CD4-positive, alpha-beta T cell (primary cell): ENCODE measurements around the gene NYAP2. TPM values are rescaled to one million over a fixed set of nuclear protein-coding genes. Genes with fewer than 3 reads are reported as not detected.

Source experiments
- ATAC-seq: fragments of 200-7000 bp; cut with Tn5 transposase; one replicate; pipeline ENCODE4 v1.10.0; 2022; ENCODE audit warnings: mild to moderate bottlenecking; ENCODE audit not compliant: poor library complexity
- CTCF ChIA-PET: fragments of 350-600 bp; sonication (Branson Sonifier 250); formaldehyde crosslinking; loops from one replicate; lab custom pipeline; 2021; ENCODE audit warnings: antibody characterized with exemption, inconsistent platforms; lab: Charles Lee
- POLR2A ChIA-PET: fragments of 350-600 bp; sonication (Branson Sonifier 250); formaldehyde crosslinking; loops from one replicate; lab custom pipeline; 2021; ENCODE audit warnings: antibody characterized with exemption, inconsistent platforms; lab: Charles Lee
- DNase-seq, 14 experiments: peaks; one replicate each; pipeline ENCODE4 v3.0.0-alpha.2; 2013 to 2020; ENCODE audit warnings: mixed read lengths in 2 of 14
- H3K27ac ChIP-seq, 2 donors: one replicate each; pipeline versions ENCODE4 v1.5.1 to v1.7.0; 2013; ENCODE audit warnings: low read length in 2 of 2, low read depth in 1 of 2, mild to moderate bottlenecking in 1 of 2
- H3K27me3 ChIP-seq, 2 experiments: 1 replicate in 1 of 2; 2 replicates in 1 of 2; pipeline versions ENCODE4 v1.6.1 to v1.7.0; 2013; ENCODE audit warnings: low read length in 2 of 2, control low read depth in 1 of 2, mild to moderate bottlenecking in 1 of 2, moderate library complexity in 1 of 2; ENCODE audit not compliant: insufficient read depth in 2 of 2, control insufficient read depth in 1 of 2
- H3K36me3 ChIP-seq: one replicate; pipeline ENCODE4 v1.6.1; 2013; ENCODE audit warnings: low read length, control low read depth; ENCODE audit not compliant: insufficient read depth
- H3K4me1 ChIP-seq: one replicate; pipeline ENCODE4 v1.6.1; 2013; ENCODE audit warnings: low read length, control low read depth; ENCODE audit not compliant: insufficient read depth
- H3K4me3 ChIP-seq: one replicate; pipeline ENCODE4 v1.5.1; 2013; ENCODE audit warnings: mild to moderate bottlenecking, low read length, moderate library complexity
- H3K9me3 ChIP-seq, 2 experiments: 1 replicate in 1 of 2; 2 replicates in 1 of 2; pipeline versions ENCODE4 v1.6.1 to v1.7.0; 2013; ENCODE audit warnings: low read length in 2 of 2, mild to moderate bottlenecking in 2 of 2, control low read depth in 1 of 2, moderate library complexity in 1 of 2; ENCODE audit not compliant: control insufficient read depth in 1 of 2, insufficient read depth in 1 of 2
- H3K27ac Mint-ChIP-seq: one replicate; pipeline ENCODE4 v1.8.0; 2020; ENCODE audit warnings: mixed read lengths
- H3K27me3 Mint-ChIP-seq: one replicate; pipeline ENCODE4 v1.8.0; 2021; ENCODE audit warnings: mixed read lengths
- H3K36me3 Mint-ChIP-seq: one replicate; pipeline ENCODE4 v1.8.0; 2021; ENCODE audit warnings: low read depth, mixed read lengths
- H3K4me1 Mint-ChIP-seq: one replicate; pipeline ENCODE4 v1.8.0; 2021; ENCODE audit warnings: low read depth, mixed read lengths
- H3K4me3 Mint-ChIP-seq: one replicate; pipeline ENCODE4 v1.8.0; 2020; ENCODE audit warnings: mild to moderate bottlenecking, mixed read lengths
- H3K9me3 Mint-ChIP-seq: one replicate; pipeline ENCODE4 v1.8.0; 2020; ENCODE audit warnings: mixed read lengths
- CTCF ChIP-seq: fragments of 200-600 bp; IDR thresholded peaks from one replicate; pipeline ENCODE4 v1.8.0; 2022; ENCODE audit warnings: antibody characterized with exemption, mild to moderate bottlenecking
- intact Hi-C, 2 experiments: fragments of 100-400 bp; cut with DNase I in 1 of 2; cut with micrococcal nuclease in 1 of 2; formaldehyde crosslinking; loops; one replicate each; pipeline versions ENCODE4 v1.15.1 to v1.9.0; 2023 to 2025; cut with DNase I, micrococcal nuclease
- total RNA-seq, 174 experiments: library from RNA in 2 of 174; stranded (reverse) in 2 of 174; gene quantifications; one replicate each; pipeline ENCODE4 v1.2.3 and lab custom pipeline; 2021 to 2026

Gene NYAP2
- total RNA-seq, 2 experiments from 2014 or later, result not detected

GRCh38 chr2:225493420-225494099 is 94.0 kb downstream of the NYAP2 start:
- no peaks in the 10 kb centered on the region for H3K27me3 ChIP-seq
- intact Hi-C loops, result no loop called here
- Mint-ChIP-seq H3K27me3 (peaks cover 6% of the 10 kb centered on the region), H3K4me1 (no peaks in the 10 kb centered on the region), H3K36me3 (no peaks in the 10 kb centered on the region), H3K27ac (no peak overlapping the region), H3K9me3 (no peaks in the 10 kb centered on the region), H3K4me3 (no peak overlapping the region)
- H3K4me1 ChIP-seq, result no peaks in the 10 kb centered on the region
- ChIA-PET POLR2A (no interaction called here), CTCF (interaction anchor here (0.6 kb wide), 1 partner anchor 487 kb away, joined by 3 read pairs; no protein-coding TSS in a partner anchor)
- DNase-seq, result no peak
- H3K9me3 ChIP-seq, result no peaks in the 10 kb centered on the region
- no peak overlapping the region for H3K4me3 ChIP-seq
- no peak for TF ChIP-seq CTCF
- no peaks in the 10 kb centered on the region for H3K36me3 ChIP-seq
- no peak overlapping the region for H3K27ac ChIP-seq
- ATAC-seq, result no peak

- H3K4me3 ChIP-seq, result no peak overlapping the region
- ATAC-seq, result no peak
- ChIA-PET POLR2A (no interaction called here), CTCF (interaction anchor here (0.6 kb wide), 1 partner anchor 487 kb away, joined by 3 read pairs; no protein-coding TSS in a partner anchor)
- Mint-ChIP-seq H3K27ac (no peak overlapping the region), H3K9me3 (no peaks in the 10 kb centered on the region), H3K36me3 (no peaks in the 10 kb centered on the region), H3K27me3 (peaks cover 11% of the 10 kb centered on the region), H3K4me1 (no peaks in the 10 kb centered on the region), H3K4me3 (no peak overlapping the region)
- no peak overlapping the region for H3K27ac ChIP-seq
- no peaks in the 10 kb centered on the region for H3K27me3 ChIP-seq
- no peak for DNase-seq
- intact Hi-C loops, result no loop called here
- H3K4me1 ChIP-seq, result no peaks in the 10 kb centered on the region
- TF ChIP-seq CTCF, result no peak
- H3K36me3 ChIP-seq, result no peaks in the 10 kb centered on the region
- no peaks in the 10 kb centered on the region for H3K9me3 ChIP-seq
Measured at GRCh38 chr2:225494100-225494459, 94.6 kb downstream of the NYAP2 start.

- no peak overlapping the region for H3K4me3 ChIP-seq
- H3K4me3 Mint-ChIP-seq, result no peak overlapping the region
- H3K36me3 ChIP-seq, result no peaks in the 10 kb centered on the region
- H3K4me1 Mint-ChIP-seq, result no peaks in the 10 kb centered on the region
- no peaks in the 10 kb centered on the region for H3K9me3 ChIP-seq
- H3K9me3 Mint-ChIP-seq, result no peaks in the 10 kb centered on the region
- DNase-seq, result no peak
- peaks cover 17% of the 10 kb centered on the region for H3K27me3 Mint-ChIP-seq
- intact Hi-C loops, result no loop called here
- no peak for ATAC-seq
- ChIA-PET CTCF (no interaction called here), POLR2A (no interaction called here)
- H3K4me1 ChIP-seq, result no peaks in the 10 kb centered on the region
- no peaks in the 10 kb centered on the region for H3K36me3 Mint-ChIP-seq
- H3K27ac Mint-ChIP-seq, result no peak overlapping the region
- no peak overlapping the region for H3K27ac ChIP-seq
- TF ChIP-seq CTCF, result no peak
- H3K27me3 ChIP-seq, result no peaks in the 10 kb centered on the region
Measured at GRCh38 chr2:225495706-225496105, 96.2 kb downstream of the NYAP2 start.
